Lung (tissue), 12 donors: ENCODE data around the gene TTC13. TPM values are rescaled to one million over a fixed set of nuclear protein-coding genes. Genes with fewer than 3 reads are reported as not detected.

ENCODE experiments used
- ATAC-seq: fragments of 200-7000 bp; cut with Tn5 transposase; one replicate; pipeline ENCODE4 v1.9.1; 2020; ENCODE audit warnings: moderate number of reproducible peaks; ENCODE audit not compliant: insufficient read depth, low FRiP score
- DNase-seq, 3 donors: peaks; one replicate each; pipeline ENCODE4 v3.0.0-alpha.2; 2013 to 2017
- H3K27ac ChIP-seq, 2 donors: one replicate each; pipeline ENCODE4 v1.5.1; 2013; ENCODE audit warnings: mild to moderate bottlenecking in 2 of 2, moderate library complexity in 2 of 2, control low read depth in 1 of 2, inconsistent platforms in 1 of 2, low read depth in 1 of 2, low read length in 1 of 2
- H3K27me3 ChIP-seq, 3 donors: one replicate each; pipeline ENCODE4 v1.5.1; 2013; ENCODE audit warnings: low read length in 2 of 3; ENCODE audit not compliant: control insufficient read depth in 3 of 3, insufficient read depth in 3 of 3
- H3K36me3 ChIP-seq, 4 donors: one replicate each; pipeline ENCODE4 v1.5.1; 2013; ENCODE audit warnings: low read length in 4 of 4, mild to moderate bottlenecking in 1 of 4, moderate library complexity in 1 of 4; ENCODE audit not compliant: control insufficient read depth in 4 of 4, insufficient read depth in 4 of 4
- H3K4me1 ChIP-seq, 5 donors: one replicate each; pipeline ENCODE4 v1.5.1; 2013; ENCODE audit warnings: low read length in 5 of 5, mild to moderate bottlenecking in 2 of 5, moderate library complexity in 1 of 5; ENCODE audit not compliant: control insufficient read depth in 5 of 5, insufficient read depth in 5 of 5
- H3K4me3 ChIP-seq: one replicate; pipeline ENCODE4 v1.5.1; 2013; ENCODE audit warnings: mild to moderate bottlenecking, control low read depth, moderate library complexity
- H3K9ac ChIP-seq, 2 donors: one replicate each; pipeline ENCODE4 v1.5.1; 2013; ENCODE audit warnings: low read length in 2 of 2, control low read depth in 1 of 2; ENCODE audit not compliant: insufficient read depth in 1 of 2
- H3K9me3 ChIP-seq, 4 donors: one replicate each; pipeline ENCODE4 v1.5.1; 2013; ENCODE audit warnings: low read length in 3 of 4, mild to moderate bottlenecking in 1 of 4, moderate library complexity in 1 of 4; ENCODE audit not compliant: control insufficient read depth in 4 of 4, insufficient read depth in 3 of 4
- WGBS, 2 donors: extraction: QIAGEN DNeasy Blood & Tissue Kit; methylation state at CpG; one replicate each; pipeline ENCODE4 v1.1.7; 2013; 5-methylcytosine and 5-hydroxymethylcytosine counted together
- polyA plus RNA-seq, 2 donors: library from polyadenylated mRNA; stranded (reverse); fragments of 200-250 nt; gene quantifications; one replicate each; pipeline ENCODE4 v1.2.1, GENCODE V29; 2013
- total RNA-seq, 2 donors: library from RNA; depleted of rRNA in 1 of 2; stranded (reverse); fragments of >200 nt in 1 of 2; gene quantifications; one replicate each; pipeline ENCODE4 v1.2.1, GENCODE V29; 2014 to 2021
- TF ChIP-seq, protein P1 (sequence below): IDR thresholded peaks from 2 replicates; pipeline ENCODE4 v1.5.1; 2012; ENCODE audit warnings: mild to moderate bottlenecking; ENCODE audit errors: control extremely low read depth, extremely low read depth
- donor health status: control.
- donor health status: control.
- donor health status: Bipolar disorder and iron deficiency.
- donor health status: healthy.
- donor health status: DM: yes; HTN: yes; CAD: no.

The TTC13 gene
- total and polyA plus RNA-seq, 4 donors, result 7.9 to 24.5 (median 17.4) TPM

DNA sequence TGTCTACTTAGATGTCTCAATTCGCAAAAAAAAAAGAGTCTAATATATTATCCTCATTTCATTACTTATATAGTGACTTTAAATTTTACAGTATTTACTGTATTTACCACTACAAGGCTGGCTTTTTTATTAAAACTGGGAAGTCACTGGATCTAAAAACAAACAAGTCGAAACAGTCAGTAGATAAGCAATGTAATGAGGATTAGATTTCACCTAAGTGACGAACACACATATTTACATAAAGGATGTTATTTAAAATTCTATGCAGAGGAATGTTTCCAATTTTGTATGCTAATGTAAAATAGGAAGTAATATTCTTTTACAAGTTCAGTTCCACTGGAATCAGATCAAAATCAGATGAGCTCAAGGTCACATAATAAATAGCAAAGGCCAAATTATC, 28.3 kb downstream of the TTC13 start:
- TF ChIP-seq, protein P1, sequence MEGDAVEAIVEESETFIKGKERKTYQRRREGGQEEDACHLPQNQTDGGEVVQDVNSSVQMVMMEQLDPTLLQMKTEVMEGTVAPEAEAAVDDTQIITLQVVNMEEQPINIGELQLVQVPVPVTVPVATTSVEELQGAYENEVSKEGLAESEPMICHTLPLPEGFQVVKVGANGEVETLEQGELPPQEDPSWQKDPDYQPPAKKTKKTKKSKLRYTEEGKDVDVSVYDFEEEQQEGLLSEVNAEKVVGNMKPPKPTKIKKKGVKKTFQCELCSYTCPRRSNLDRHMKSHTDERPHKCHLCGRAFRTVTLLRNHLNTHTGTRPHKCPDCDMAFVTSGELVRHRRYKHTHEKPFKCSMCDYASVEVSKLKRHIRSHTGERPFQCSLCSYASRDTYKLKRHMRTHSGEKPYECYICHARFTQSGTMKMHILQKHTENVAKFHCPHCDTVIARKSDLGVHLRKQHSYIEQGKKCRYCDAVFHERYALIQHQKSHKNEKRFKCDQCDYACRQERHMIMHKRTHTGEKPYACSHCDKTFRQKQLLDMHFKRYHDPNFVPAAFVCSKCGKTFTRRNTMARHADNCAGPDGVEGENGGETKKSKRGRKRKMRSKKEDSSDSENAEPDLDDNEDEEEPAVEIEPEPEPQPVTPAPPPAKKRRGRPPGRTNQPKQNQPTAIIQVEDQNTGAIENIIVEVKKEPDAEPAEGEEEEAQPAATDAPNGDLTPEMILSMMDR, result no peak
- WGBS, 2 donors, result 46 to 69% methylated on average over 3 of the region's 3 CpGs
- no peak overlapping the region for H3K27ac ChIP-seq
- DNase-seq (no peak), ATAC-seq (no peak)
- no peak overlapping the region for H3K4me3 ChIP-seq
- H3K9me3 ChIP-seq, result no peaks in the 10 kb centered on the region
- no peaks in the 10 kb centered on the region for H3K27me3 ChIP-seq
- H3K36me3 ChIP-seq, result peaks cover 0 to 2% (median 0%) of the 10 kb centered on the region in 4 donors
- no peaks in the 10 kb centered on the region for H3K4me1 ChIP-seq
- no peak overlapping the region for H3K9ac ChIP-seq

DNA sequence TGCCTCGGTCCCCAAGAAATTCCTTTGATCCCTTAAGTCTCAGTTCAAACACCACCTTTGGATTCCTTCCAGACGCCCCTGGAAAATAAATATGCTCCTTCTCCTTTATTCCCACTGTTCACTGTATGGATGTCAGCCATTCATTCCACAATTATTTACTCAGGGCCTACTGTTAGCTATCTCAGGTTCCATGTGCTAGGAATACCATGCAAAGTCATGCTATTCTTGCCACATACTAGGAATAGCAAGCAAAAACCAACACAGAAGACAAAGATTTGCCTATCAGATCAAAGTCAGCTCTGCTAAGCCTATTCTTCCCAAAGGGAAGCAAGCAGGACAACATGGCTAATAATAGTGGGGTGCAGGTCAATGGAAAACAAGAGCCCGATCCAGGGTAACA, 29.8 kb downstream of the TTC13 start:
- Histone ChIP-seq H3K4me1 (no peaks in the 10 kb centered on the region), H3K27me3 (no peaks in the 10 kb centered on the region)

DNA sequence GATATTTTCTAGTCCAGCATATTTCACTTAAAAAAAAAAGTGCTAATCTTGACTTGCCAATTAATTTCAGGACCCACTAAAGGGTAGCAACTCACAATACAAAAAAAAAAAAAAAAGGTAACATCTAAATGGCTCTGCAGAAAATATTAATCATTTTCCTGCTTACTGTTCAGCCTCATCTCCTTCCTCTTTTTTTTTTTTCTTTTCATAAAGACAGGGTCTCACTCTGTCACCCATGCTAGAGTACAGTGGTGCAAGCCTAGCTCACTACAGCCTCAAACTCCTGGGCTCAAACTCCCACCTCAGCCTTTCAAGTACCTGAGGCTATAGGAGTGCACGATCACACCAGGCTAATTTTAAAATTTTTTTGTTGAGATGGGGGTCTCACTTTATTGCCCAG, 30.4 kb downstream of the TTC13 start:
- Histone ChIP-seq H3K27ac (no peak overlapping the region), H3K9ac (no peak overlapping the region), H3K4me1 (no peaks in the 10 kb centered on the region), H3K4me3 (no peak overlapping the region), H3K36me3 (peaks cover 0 to 3% (median 0%) of the 10 kb centered on the region in 4 donors), H3K27me3 (no peaks in the 10 kb centered on the region), H3K9me3 (no peaks in the 10 kb centered on the region)
- DNase-seq (no peak), ATAC-seq (no peak)
- TF ChIP-seq, protein P1, result no peak
- WGBS, 2 donors, result 81 to 85% methylated on average over 1 of the region's 1 CpG

More for the DNA sequence above, 29.8 kb downstream of the TTC13 start:
- ATAC-seq, result no peak
- no peak overlapping the region for H3K27ac ChIP-seq
- TF ChIP-seq, protein P1, result no peak
- H3K4me3 ChIP-seq, result no peak overlapping the region
- no peak for DNase-seq
- WGBS, 2 donors, result 92 to 95% methylated on average over 3 of the region's 3 CpGs
- no peak overlapping the region for H3K9ac ChIP-seq
- no peaks in the 10 kb centered on the region for H3K9me3 ChIP-seq
- peaks cover 0 to 5% (median 0%) of the 10 kb centered on the region in 4 donors for H3K36me3 ChIP-seq

DNA sequence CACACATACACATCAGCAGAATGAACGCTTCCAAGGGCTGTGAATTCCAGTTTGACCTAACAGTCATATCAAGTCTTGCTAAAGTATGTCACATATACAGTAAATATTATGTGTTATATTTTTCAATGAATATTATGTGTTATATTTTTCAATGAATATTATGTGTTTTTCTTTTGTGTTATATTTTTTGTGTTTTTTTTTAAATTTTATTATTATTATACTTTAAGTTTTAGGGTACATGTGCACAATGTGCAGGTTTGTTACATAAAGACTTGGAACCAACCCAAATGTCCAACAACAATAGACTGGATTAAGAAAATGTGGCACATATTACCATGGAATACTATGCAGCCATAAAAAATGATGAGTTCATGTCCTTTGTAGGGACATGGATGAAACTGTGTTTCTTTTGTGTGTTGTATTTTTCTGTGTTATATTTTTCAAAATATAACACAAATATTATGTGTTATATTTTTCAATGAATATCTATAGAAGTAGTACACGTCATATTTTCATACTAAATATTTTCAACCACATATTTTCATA, 35.5 kb downstream of the TTC13 start:
- no peak for DNase-seq
- ATAC-seq, result no peak
- 98 to 99% methylated on average over 2 of the region's 2 CpGs for WGBS, 2 donors

More for the DNA sequence above, 35.5 kb downstream of the TTC13 start:
- H3K36me3 ChIP-seq, result peaks cover 0 to 7% (median 0%) of the 10 kb centered on the region in 4 donors
- H3K9ac ChIP-seq, result no peak overlapping the region
- TF ChIP-seq, protein P1, result no peak
- no peak overlapping the region for H3K27ac ChIP-seq
- peaks cover 0 to 2% (median 0%) of the 10 kb centered on the region in 5 donors for H3K4me1 ChIP-seq
- no peaks in the 10 kb centered on the region for H3K9me3 ChIP-seq
- no peak overlapping the region for H3K4me3 ChIP-seq
- no peaks in the 10 kb centered on the region for H3K27me3 ChIP-seq
